VCaP (cell line): ENCODE measurements around the gene TMEM186.
"Not testable (repeated sequence)": the region's sequence is repeated elsewhere in the genome, so short reads cannot be mapped to it uniquely, and the experiment has no call there.

Experiments
- H3K27ac ChIP-seq: fragments of 450-650 bp; 2 replicates; pipeline ENCODE4 v1.5.1; 2017
- CTCF ChIP-seq: fragments of 450-650 bp; conservative IDR thresholded peaks from 2 replicates; pipeline ENCODE4 v1.5.1; 2017; ENCODE audit warnings: mild to moderate bottlenecking, moderate library complexity

TMEM186 gene

DNA sequence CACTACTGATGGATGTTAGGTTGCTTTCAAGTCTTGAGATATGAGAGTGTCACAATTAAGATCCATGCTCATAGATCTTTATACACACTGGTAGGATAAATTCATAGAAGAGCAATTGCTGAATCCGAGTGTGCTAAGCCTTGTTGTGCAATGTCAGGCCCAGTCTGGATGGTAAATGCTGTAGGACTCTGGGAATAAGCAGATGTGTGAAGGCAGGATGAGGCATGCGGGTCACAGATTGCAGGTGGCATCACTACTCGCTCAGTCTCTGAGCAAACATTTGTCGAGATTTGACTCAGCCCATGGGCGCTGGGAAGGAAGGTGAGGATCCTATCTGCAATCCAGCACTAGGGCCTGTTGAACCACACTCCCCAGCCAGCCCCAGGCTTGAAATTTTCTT is 40.7 kb downstream of the TMEM186 start:
- H3K27ac ChIP-seq, result no peak overlapping the region
- no peak for TF ChIP-seq CTCF

- TF ChIP-seq CTCF, result no peak
- no peak overlapping the region for H3K27ac ChIP-seq
Observed at GRCh38 chr16:8753416-8754054, 43.9 kb downstream of the TMEM186 start.

GRCh38 chr16:8752706-8753105 is 44.7 kb downstream of the TMEM186 start:
- H3K27ac ChIP-seq, result no peak overlapping the region
- no peak for TF ChIP-seq CTCF

DNA sequence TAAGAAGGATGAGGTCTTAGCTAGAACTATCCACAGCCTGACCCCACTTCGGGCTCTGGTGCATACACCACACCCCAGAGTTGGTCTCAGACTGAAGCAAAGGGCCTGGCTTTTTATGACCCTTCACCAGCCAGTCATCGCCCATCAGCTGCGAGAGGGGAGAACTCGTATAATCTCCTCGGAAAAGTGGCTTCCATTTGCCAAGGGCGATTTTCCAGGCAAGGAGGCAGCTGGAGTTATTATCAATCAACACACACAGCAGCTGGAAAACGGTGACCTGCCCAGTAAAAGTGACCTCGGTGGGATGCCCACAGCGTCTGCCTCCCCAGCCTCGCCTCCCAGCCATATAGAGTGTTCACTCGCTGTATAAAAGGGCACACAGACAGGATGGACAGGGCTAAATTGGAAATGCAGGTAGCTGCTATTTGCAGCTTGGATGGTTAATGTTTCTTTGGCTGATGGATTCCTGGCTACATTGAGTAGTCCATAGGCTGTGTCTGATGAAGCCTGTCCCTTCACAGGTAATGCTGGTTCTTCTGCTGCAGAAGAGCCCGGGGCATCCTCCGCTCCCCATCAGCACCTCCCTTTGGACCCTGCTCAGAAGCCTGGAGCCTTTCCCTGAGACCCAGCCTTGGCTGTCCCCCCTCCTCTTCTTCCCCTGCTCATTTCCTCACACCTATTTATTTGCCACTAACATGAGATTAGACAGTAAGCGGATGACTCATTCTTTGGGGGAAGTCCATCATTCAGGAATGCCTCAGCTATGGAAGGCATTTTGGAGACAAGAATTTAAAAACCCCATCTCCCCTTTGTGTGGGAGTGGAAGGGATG is 45.7 kb downstream of the TMEM186 start:
- no peak for TF ChIP-seq CTCF
- no peak overlapping the region for H3K27ac ChIP-seq

GRCh38 chr16:8748944-8749343 is 48.5 kb downstream of the TMEM186 start:
- not testable (repeated sequence) for H3K27ac ChIP-seq
